IMR-90 (cell line): ENCODE data around the gene CNPPD1. TPM values are rescaled to one million over a fixed set of nuclear protein-coding genes. Genes with fewer than 3 reads are reported as not detected.
"Not testable (repeated sequence)": the region's sequence is repeated elsewhere in the genome, so short reads cannot be mapped to it uniquely, and the experiment has no call there.

ENCODE experiments used
- ATAC-seq: fragments of 200-7000 bp; cut with Tn5 transposase; 2 replicates; pipeline ENCODE4 v1.9.1; 2020; ENCODE audit warnings: low read depth, mild to moderate bottlenecking, moderate library complexity
- BruUV-seq: library from RNA; stranded (reverse); fragments of 400-500 nt; replicated peaks from 2 replicates; lab custom pipeline; 2021; lab: Mats Ljungman, UMichigan
- CTCF ChIA-PET: fragments of 300-600 bp; formaldehyde crosslinking; extraction: SDS; loops from one replicate; lab custom pipeline; 2021; ENCODE audit warnings: antibody characterized with exemption; lab: Yijun Ruan, JAX
- POLR2A ChIA-PET: fragments of 300-600 bp; sonication (Branson Sonifier 250); formaldehyde crosslinking; loops from one replicate; lab custom pipeline; 2022; ENCODE audit warnings: antibody characterized with exemption; ENCODE audit not compliant: unreplicated experiment; lab: Charles Lee
- DNase-seq: peaks from one replicate; pipeline ENCODE4 v3.0.0; 2013
- H2AFZ ChIP-seq: replicated peaks from 2 replicates; pipeline ENCODE3; 2013; ENCODE audit warnings: low read length, mild to moderate bottlenecking; ENCODE audit not compliant: poor library complexity
- H2AK5ac ChIP-seq: 2 replicates; pipeline ENCODE4 v1.6.1; 2013; ENCODE audit warnings: low read depth, low read length, inconsistent platforms
- H2AK9ac ChIP-seq: replicated peaks from 2 replicates; pipeline ENCODE3; 2013; ENCODE audit warnings: mild to moderate bottlenecking, low read depth, low read length, moderate library complexity; ENCODE audit not compliant: poor library complexity
- H2BK120ac ChIP-seq: 2 replicates; pipeline ENCODE4 v1.6.1; 2013; ENCODE audit warnings: low read depth, low read length, inconsistent platforms
- H2BK15ac ChIP-seq: 3 replicates; pipeline ENCODE4 v1.6.1; 2013; ENCODE audit warnings: low read depth, low read length, inconsistent platforms
- H2BK20ac ChIP-seq: 2 replicates; pipeline ENCODE4 v1.6.1; 2013; ENCODE audit warnings: low read depth, mild to moderate bottlenecking, inconsistent platforms, low read length, moderate library complexity
- H2BK5ac ChIP-seq: 2 replicates; pipeline ENCODE4 v1.6.1; 2013; ENCODE audit warnings: mild to moderate bottlenecking, low read depth, low read length, inconsistent platforms; ENCODE audit not compliant: poor library complexity, severe bottlenecking
- H3K14ac ChIP-seq: replicated peaks from 2 replicates; pipeline ENCODE4 v1.6.1; 2013; ENCODE audit warnings: low read depth, low read length, inconsistent platforms
- H3K18ac ChIP-seq: 2 replicates; pipeline ENCODE4 v1.6.1; 2013; ENCODE audit warnings: low read depth, low read length, control low read depth
- H3K23ac ChIP-seq: 2 replicates; pipeline ENCODE4 v1.6.1; 2013; ENCODE audit warnings: low read depth, low read length, inconsistent platforms
- H3K27ac ChIP-seq: 2 replicates; pipeline ENCODE4 v1.5.1; 2013; ENCODE audit warnings: mild to moderate bottlenecking, control low read depth, low read length; ENCODE audit not compliant: insufficient read depth
- H3K27me3 ChIP-seq: 2 replicates; pipeline ENCODE4 v1.6.1; 2013; ENCODE audit warnings: low read length; ENCODE audit not compliant: control insufficient read depth, insufficient read depth
- H3K36me3 ChIP-seq: 2 replicates; pipeline ENCODE4 v1.6.1; 2013; ENCODE audit warnings: low read length, mixed read lengths; ENCODE audit not compliant: control insufficient read depth, insufficient read depth
- H3K4ac ChIP-seq: 2 replicates; pipeline ENCODE4 v1.6.1; 2013; ENCODE audit warnings: low read depth, low read length, inconsistent platforms
- H3K4me1 ChIP-seq: 2 replicates; pipeline ENCODE4 v1.6.1; 2013; ENCODE audit warnings: low read length, mixed read lengths; ENCODE audit not compliant: control insufficient read depth, insufficient read depth
- H3K4me2 ChIP-seq: 2 replicates; pipeline ENCODE4 v1.6.1; 2013; ENCODE audit warnings: low read depth, mild to moderate bottlenecking, control low read depth, low read length, moderate library complexity
- H3K4me3 ChIP-seq: 2 replicates; pipeline ENCODE4 v1.5.1; 2013; ENCODE audit warnings: low read depth, mild to moderate bottlenecking, control low read depth, low read length, moderate library complexity; ENCODE audit not compliant: insufficient read depth
- H3K56ac ChIP-seq: 2 replicates; pipeline ENCODE4 v1.6.1; 2013; ENCODE audit warnings: low read length, inconsistent platforms; ENCODE audit not compliant: insufficient read depth; ENCODE audit errors: extremely low read depth
- H3K79me1 ChIP-seq, 2 experiments: 2 replicates each; pipeline ENCODE4 v1.6.1; 2013; ENCODE audit warnings: low read length in 2 of 2, inconsistent platforms in 1 of 2, low read depth in 1 of 2
- H3K9ac ChIP-seq: 2 replicates; pipeline ENCODE4 v1.6.1; 2013; ENCODE audit warnings: low read depth, low read length, control low read depth
- H3K9me1 ChIP-seq: 2 replicates; pipeline ENCODE4 v1.6.1; 2013; ENCODE audit warnings: low read length, inconsistent platforms; ENCODE audit not compliant: insufficient read depth
- H3K9me3 ChIP-seq: 2 replicates; pipeline ENCODE4 v1.6.1; 2013; ENCODE audit warnings: low read length; ENCODE audit not compliant: control insufficient read depth, insufficient read depth
- H4K20me1 ChIP-seq: 2 replicates; pipeline ENCODE4 v1.6.1; 2013; ENCODE audit warnings: low read length, inconsistent platforms; ENCODE audit not compliant: insufficient read depth
- H4K5ac ChIP-seq: 2 replicates; pipeline ENCODE4 v1.6.1; 2013; ENCODE audit warnings: mild to moderate bottlenecking, low read depth, low read length, control low read depth
- H4K8ac ChIP-seq, 2 experiments: 2 replicates each; pipeline ENCODE4 v1.6.1; 2013; ENCODE audit warnings: low read depth in 2 of 2, low read length in 2 of 2, control low read depth in 1 of 2, inconsistent platforms in 1 of 2
- H4K91ac ChIP-seq: 2 replicates; pipeline ENCODE4 v1.6.1; 2013; ENCODE audit warnings: low read depth, low read length, inconsistent platforms; ENCODE audit not compliant: insufficient read depth
- MAFK ChIP-seq: IDR thresholded peaks from 2 replicates; pipeline ENCODE4 v1.6.1; 2012; ENCODE audit warnings: low read depth, low read length, improper control_type of control experiment
- WGBS, 2 experiments: methylation state at CpG; one replicate each; pipeline versions ENCODE4 v1.1.5 to v1.1.7; 2013; ENCODE audit warnings: missing lambda C conversion rate in 2 of 2; ENCODE audit not compliant: insufficient read length in 1 of 2; ENCODE audit errors: extremely low coverage in 2 of 2; 5-methylcytosine and 5-hydroxymethylcytosine counted together
- dilution Hi-C: fragments of 300-500 bp; cut with HindIII; formaldehyde crosslinking; loops from one replicate; pipeline ENCODE4 v1.14.3; 2018; ENCODE audit warnings: low sequenced_read_pairs; ENCODE audit not compliant: unreplicated experiment
- in situ Hi-C: fragments of 300-500 bp; cut with MboI; formaldehyde crosslinking; loops from 3 replicates; pipeline ENCODE4 v1.14.3; 2019; ENCODE audit warnings: low sequenced_read_pairs, inconsistent platforms, mixed read lengths
- intact Hi-C: fragments of 100-400 bp; cut with micrococcal nuclease; formaldehyde crosslinking; loops from 2 replicates; pipeline ENCODE4 v1.10.0; 2022
- polyA plus RNA-seq, 3 experiments: library from polyadenylated mRNA; depleted of rRNA; stranded (reverse); fragments of >200 nt; gene quantifications; 2 replicates each; pipeline ENCODE4 v1.2.3, GENCODE V29; 2012; ENCODE audit warnings: low replicate concordance in 1 of 3
- total RNA-seq: library from RNA; depleted of rRNA; stranded (reverse); fragments of >200 nt; gene quantifications from 2 replicates; pipeline ENCODE4 v1.2.3, GENCODE V29; 2012

The CNPPD1 gene
- total and polyA plus RNA-seq, 2 of the 4 experiments (the other 2 are of a cell fraction) = 11.1 to 29.2 TPM

DNA sequence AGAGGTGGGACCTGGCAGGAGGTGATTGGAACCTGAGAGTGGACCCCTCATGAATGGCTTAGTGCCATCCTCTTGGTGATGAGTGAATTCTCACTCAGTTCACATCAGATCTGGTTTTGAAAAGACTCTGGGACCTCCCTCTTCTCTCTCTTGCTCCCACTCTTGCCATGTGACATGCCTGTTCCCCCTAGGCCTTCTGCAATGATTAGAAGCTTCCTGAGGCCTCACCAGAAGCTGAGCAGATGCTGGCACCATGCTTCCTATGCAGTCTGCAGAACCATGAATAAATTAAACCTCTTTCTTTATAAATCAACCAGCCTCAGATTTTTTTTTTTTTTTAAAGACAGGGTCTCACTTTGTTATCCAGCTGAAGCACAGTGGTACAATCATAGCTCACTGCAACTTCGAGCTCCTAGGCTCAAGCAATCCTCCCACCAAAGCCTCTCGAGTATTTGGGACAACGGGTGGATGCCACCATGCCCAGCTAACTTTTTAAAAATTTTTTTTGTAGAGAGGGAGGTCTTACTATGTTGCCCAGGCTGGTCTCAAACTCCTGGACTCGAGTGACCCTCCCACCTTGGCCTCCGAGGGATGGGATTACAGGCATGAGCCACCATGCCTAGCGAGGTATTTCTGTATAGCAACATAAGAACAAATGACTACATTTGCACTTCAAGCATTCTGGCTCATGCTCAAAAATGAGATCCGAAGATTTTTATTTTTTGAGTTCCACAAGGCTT is 27.9 kb upstream of the CNPPD1 start (continued):
- TF ChIP-seq MAFK = no peak

GRCh38 chr2:219201331-219201730 is 24.6 kb upstream of the CNPPD1 start:
- ATAC-seq, H3K36me3 ChIP-seq, H4K91ac ChIP-seq, H2BK15ac ChIP-seq, H2BK120ac ChIP-seq, in situ Hi-C loops, H4K20me1 ChIP-seq, H3K9me3 ChIP-seq, H3K9ac ChIP-seq, H3K4me2 ChIP-seq, H2BK20ac ChIP-seq, H2AK5ac ChIP-seq, H3K27me3 ChIP-seq, CTCF ChIA-PET, H3K27ac ChIP-seq, dilution Hi-C loops, POLR2A ChIA-PET, H3K79me1 ChIP-seq, H3K14ac ChIP-seq, H2AFZ ChIP-seq, H3K23ac ChIP-seq, BruUV-seq, H3K4me3 ChIP-seq, H2AK9ac ChIP-seq, H3K56ac ChIP-seq, intact Hi-C loops, H4K5ac ChIP-seq, DNase-seq, H2BK5ac ChIP-seq, H3K4me1 ChIP-seq, H3K18ac ChIP-seq, H3K4ac ChIP-seq, H3K9me1 ChIP-seq, H4K8ac ChIP-seq: not testable (repeated sequence)
- WGBS, 2 experiments = 100% methylated on average over 2 of the region's 21 CpGs; no CpG with 5 or more reads in 1 of the 2 experiments

GRCh38 chr2:219200502-219201326 is 24.0 kb upstream of the CNPPD1 start:
- DNase-seq, H3K4ac ChIP-seq, H3K56ac ChIP-seq, H3K27ac ChIP-seq, dilution Hi-C loops, H3K9ac ChIP-seq, H2BK120ac ChIP-seq, H4K20me1 ChIP-seq, H2AK9ac ChIP-seq, H3K23ac ChIP-seq, H3K14ac ChIP-seq, H3K9me1 ChIP-seq, H2BK20ac ChIP-seq, H4K8ac ChIP-seq, H4K5ac ChIP-seq, H4K91ac ChIP-seq, H3K9me3 ChIP-seq, H2AFZ ChIP-seq, H2BK5ac ChIP-seq, CTCF ChIA-PET, POLR2A ChIA-PET, BruUV-seq, H3K79me1 ChIP-seq, ATAC-seq, H2BK15ac ChIP-seq, H3K4me1 ChIP-seq, intact Hi-C loops, H3K27me3 ChIP-seq, in situ Hi-C loops, H2AK5ac ChIP-seq, H3K36me3 ChIP-seq, H3K4me2 ChIP-seq, H3K18ac ChIP-seq, H3K4me3 ChIP-seq: not testable (repeated sequence)
- 88% methylated on average over 14 of the region's 26 CpGs; no CpG with 5 or more reads in 1 of the 2 experiments for WGBS, 2 experiments
